Activated naive CD8-positive, alpha-beta T cell treated with anti-CD3 and anti-CD28 coated beads, Interleukin-2, amount 10 ng/mL, durations not matched to agents 7 days and 5 days (primary cell): ENCODE measurements around the gene FLYWCH1. TPM values are rescaled to one million over a fixed set of nuclear protein-coding genes. Genes with fewer than 3 reads are reported as not detected.
"Not testable (repeated sequence)": the region's sequence is repeated elsewhere in the genome, so short reads cannot be mapped to it uniquely, and the experiment has no call there.

Source experiments
- ATAC-seq: fragments of 150-1000 bp; cut with Tn5 transposase; one replicate; pipeline ENCODE4 v1.10.0; 2021; ENCODE audit warnings: low read depth, moderate library complexity
- POLR2A ChIA-PET: fragments of 350-600 bp; sonication (Branson Sonifier 250); formaldehyde crosslinking; loops from one replicate; lab custom pipeline; 2021; ENCODE audit warnings: antibody characterized with exemption; lab: Charles Lee
- DNase-seq: peaks from one replicate; pipeline ENCODE4 v3.0.0; 2021
- H3K27ac Mint-ChIP-seq: one replicate; pipeline ENCODE4 v1.8.0; 2022; ENCODE audit warnings: mild to moderate bottlenecking, mixed read lengths
- H3K27me3 Mint-ChIP-seq: one replicate; pipeline ENCODE4 v1.8.0; 2022; ENCODE audit warnings: mild to moderate bottlenecking, moderate library complexity, mixed read lengths
- H3K36me3 Mint-ChIP-seq: one replicate; pipeline ENCODE4 v1.8.0; 2021; ENCODE audit warnings: mild to moderate bottlenecking, mixed read lengths
- H3K4me1 Mint-ChIP-seq: one replicate; pipeline ENCODE4 v1.8.0; 2021; ENCODE audit warnings: mixed read lengths
- H3K4me3 Mint-ChIP-seq: one replicate; pipeline ENCODE4 v1.8.0; 2022; ENCODE audit warnings: mild to moderate bottlenecking, moderate library complexity, mixed read lengths
- H3K9me3 Mint-ChIP-seq: one replicate; pipeline ENCODE4 v1.8.0; 2021; ENCODE audit warnings: mixed read lengths
- total RNA-seq, 2 experiments: library from RNA; stranded (reverse); gene quantifications; one replicate each; pipeline ENCODE4 v1.2.3, GENCODE V29; 2021

Gene FLYWCH1
- total RNA-seq, 2 experiments from 2014 or later, result 65.5 to 69.7 TPM

- Mint-ChIP-seq H3K4me3 (no peak overlapping the region), H3K27me3 (no peaks in the 10 kb centered on the region), H3K27ac (no peak overlapping the region), H3K4me1 (peaks cover 2% of the 10 kb centered on the region), H3K9me3 (no peaks in the 10 kb centered on the region), H3K36me3 (peaks cover 4% of the 10 kb centered on the region)
- POLR2A ChIA-PET, result no interaction called here
- ATAC-seq, result no peak
- DNase-seq, result no peak
These were observed 24.8 kb downstream of the FLYWCH1 start for GRCh38 chr16:2936436-2937011.

DNA sequence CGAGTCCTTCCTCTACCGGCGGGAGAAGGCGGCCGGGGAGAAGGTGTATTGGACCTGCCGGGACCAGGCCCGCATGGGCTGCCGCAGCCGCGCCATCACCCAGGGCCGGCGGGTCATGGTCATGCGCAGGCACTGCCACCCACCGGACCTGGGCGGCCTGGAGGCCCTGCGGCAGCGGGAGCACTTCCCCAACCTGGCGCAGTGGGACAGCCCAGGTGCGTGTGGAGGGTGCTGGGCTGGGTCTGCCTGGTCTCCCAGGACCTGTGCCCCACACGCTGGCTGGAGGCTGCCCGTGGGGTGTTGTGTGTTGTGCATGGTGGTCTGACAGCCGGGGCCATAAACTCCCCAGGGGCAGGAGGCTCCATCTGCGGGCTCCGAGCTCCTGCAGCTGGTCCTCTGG lies 25.4 kb downstream of the FLYWCH1 start:
- H3K36me3 Mint-ChIP-seq, result peaks cover 4% of the 10 kb centered on the region
- no peak overlapping the region for H3K27ac Mint-ChIP-seq
- no peaks in the 10 kb centered on the region for H3K27me3 Mint-ChIP-seq
- DNase-seq (no peak), ATAC-seq (no peak)
- POLR2A ChIA-PET, result no interaction called here
- H3K9me3 Mint-ChIP-seq, result no peaks in the 10 kb centered on the region
- peaks cover 2% of the 10 kb centered on the region for H3K4me1 Mint-ChIP-seq
- no peak overlapping the region for H3K4me3 Mint-ChIP-seq

- H3K4me3 Mint-ChIP-seq, result no peak overlapping the region
- H3K27me3 Mint-ChIP-seq, result no peaks in the 10 kb centered on the region
- DNase-seq, result no peak
- no peak overlapping the region for H3K27ac Mint-ChIP-seq
- ATAC-seq, result no peak
- H3K9me3 Mint-ChIP-seq, result no peaks in the 10 kb centered on the region
- H3K4me1 Mint-ChIP-seq, result peaks cover 2% of the 10 kb centered on the region
- peaks cover 6% of the 10 kb centered on the region for H3K36me3 Mint-ChIP-seq
- POLR2A ChIA-PET, result no interaction called here
These were observed 26.5 kb downstream of the FLYWCH1 start for GRCh38 chr16:2938206-2938605.

GRCh38 chr16:2939968-2940367 lies 28.2 kb downstream of the FLYWCH1 start:
- no peaks in the 10 kb centered on the region for H3K9me3 Mint-ChIP-seq
- no peak for ATAC-seq
- no peak for DNase-seq
- peaks cover 4% of the 10 kb centered on the region for H3K36me3 Mint-ChIP-seq
- no peak overlapping the region for H3K27ac Mint-ChIP-seq
- POLR2A ChIA-PET, result no interaction called here
- H3K27me3 Mint-ChIP-seq, result no peaks in the 10 kb centered on the region
- peaks cover 2% of the 10 kb centered on the region for H3K4me1 Mint-ChIP-seq
- no peak overlapping the region for H3K4me3 Mint-ChIP-seq

DNA sequence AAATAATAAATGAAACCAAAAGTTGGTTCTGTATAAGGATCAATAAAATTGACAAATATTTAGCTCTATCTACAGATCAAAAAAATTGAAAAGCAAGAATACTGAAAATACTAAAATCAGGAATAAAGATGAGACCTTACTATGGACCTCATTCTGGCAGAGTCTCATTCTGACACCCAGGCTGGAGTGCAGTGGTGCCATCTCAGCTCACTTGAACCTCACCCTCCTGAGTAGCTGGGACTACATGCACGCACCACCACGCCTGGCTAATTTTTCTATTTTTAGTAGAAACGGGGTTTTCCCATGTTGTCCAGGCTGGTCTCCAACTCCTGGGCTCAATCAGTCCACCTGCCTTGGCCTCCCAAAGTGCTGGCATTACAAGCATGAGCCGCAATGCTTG lies 30.3 kb downstream of the FLYWCH1 start:
- Mint-ChIP-seq H3K27ac (no peak overlapping the region), H3K36me3 (peaks cover 7% of the 10 kb centered on the region), H3K4me3 (no peak overlapping the region), H3K27me3 (no peaks in the 10 kb centered on the region), H3K9me3 (no peaks in the 10 kb centered on the region), H3K4me1 (no peaks in the 10 kb centered on the region)
- ATAC-seq (no peak), DNase-seq (no peak)
- POLR2A ChIA-PET, result no interaction called here

DNA sequence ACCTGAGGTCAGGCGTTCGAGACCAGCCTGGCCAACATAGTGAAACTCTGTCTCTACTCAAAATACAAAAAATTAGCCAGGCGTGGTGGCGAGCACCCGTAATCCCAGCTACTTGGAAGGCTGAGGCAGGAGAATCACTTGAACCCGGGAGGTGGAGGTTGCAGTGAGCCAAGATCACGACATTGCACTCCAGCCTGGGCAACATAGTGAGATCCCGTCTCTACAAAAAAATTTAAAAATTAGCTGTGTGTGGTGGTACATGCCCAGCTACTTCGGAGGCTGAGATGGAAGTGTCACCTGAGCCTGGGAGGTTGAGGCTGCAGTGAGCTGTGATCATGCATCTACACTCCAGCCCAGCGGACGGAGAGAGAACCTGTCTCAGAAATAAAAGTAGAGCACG lies 32.0 kb downstream of the FLYWCH1 start:
- H3K27ac Mint-ChIP-seq, H3K36me3 Mint-ChIP-seq, H3K27me3 Mint-ChIP-seq, H3K9me3 Mint-ChIP-seq, POLR2A ChIA-PET, DNase-seq, H3K4me3 Mint-ChIP-seq, H3K4me1 Mint-ChIP-seq, ATAC-seq: not testable (repeated sequence)

DNA sequence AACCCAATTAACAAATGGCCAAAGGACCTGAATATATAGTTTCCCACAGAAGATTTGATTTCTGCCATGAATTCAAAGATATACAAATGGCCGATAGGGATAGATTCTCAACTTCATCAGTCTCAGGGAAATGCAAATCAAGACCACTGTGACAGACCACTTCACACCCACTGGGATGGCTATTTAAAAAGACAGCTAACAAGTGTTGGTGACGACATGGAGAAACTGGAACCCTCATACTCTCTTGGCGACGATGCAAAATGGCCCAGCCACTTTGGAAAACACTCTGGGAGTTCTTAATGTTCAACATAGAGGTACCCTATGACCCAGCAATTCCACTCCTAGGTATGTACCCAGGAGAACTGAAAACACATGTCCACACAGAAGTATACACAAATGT lies 34.9 kb downstream of the FLYWCH1 start:
- POLR2A ChIA-PET, result no interaction called here
- no peak for DNase-seq
- peaks cover 8% of the 10 kb centered on the region for H3K36me3 Mint-ChIP-seq
- H3K27ac Mint-ChIP-seq, result no peak overlapping the region
- no peaks in the 10 kb centered on the region for H3K9me3 Mint-ChIP-seq
- H3K4me1 Mint-ChIP-seq, result peaks cover 2% of the 10 kb centered on the region
- no peak for ATAC-seq
- no peaks in the 10 kb centered on the region for H3K27me3 Mint-ChIP-seq
- no peak overlapping the region for H3K4me3 Mint-ChIP-seq

GRCh38 chr16:2948807-2949704 lies 37.3 kb downstream of the FLYWCH1 start:
- POLR2A ChIA-PET, result interaction anchor here (1.1 kb wide), 1 partner anchor 29 kb away, joined by 3 read pairs; no protein-coding TSS in a partner anchor
- DNase-seq (no peak), ATAC-seq (no peak)
- Mint-ChIP-seq H3K4me1 (peaks cover 2% of the 10 kb centered on the region), H3K4me3 (no peak overlapping the region), H3K27me3 (no peaks in the 10 kb centered on the region), H3K9me3 (no peaks in the 10 kb centered on the region), H3K27ac (no peak overlapping the region), H3K36me3 (peaks cover 6% of the 10 kb centered on the region)

GRCh38 chr16:2949705-2950352 lies 38.1 kb downstream of the FLYWCH1 start:
- DNase-seq (no peak), ATAC-seq (no peak)
- Mint-ChIP-seq H3K4me1 (peaks cover 2% of the 10 kb centered on the region), H3K4me3 (no peak overlapping the region), H3K27ac (no peak overlapping the region), H3K9me3 (no peaks in the 10 kb centered on the region), H3K36me3 (peaks cover 6% of the 10 kb centered on the region), H3K27me3 (no peaks in the 10 kb centered on the region)
- POLR2A ChIA-PET, result no interaction called here

- Mint-ChIP-seq H3K27me3 (no peaks in the 10 kb centered on the region), H3K36me3 (peaks cover 6% of the 10 kb centered on the region), H3K9me3 (no peaks in the 10 kb centered on the region), H3K4me1 (peaks cover 2% of the 10 kb centered on the region), H3K4me3 (no peak overlapping the region), H3K27ac (no peak overlapping the region)
- ATAC-seq, result no peak
- DNase-seq, result no peak
- POLR2A ChIA-PET, result no interaction called here
These were observed 38.6 kb downstream of the FLYWCH1 start for GRCh38 chr16:2950353-2950724.

GRCh38 chr16:2950773-2951172 lies 39.0 kb downstream of the FLYWCH1 start:
- Mint-ChIP-seq H3K27me3 (no peaks in the 10 kb centered on the region), H3K4me3 (no peak overlapping the region), H3K27ac (no peak overlapping the region), H3K36me3 (peaks cover 6% of the 10 kb centered on the region), H3K9me3 (no peaks in the 10 kb centered on the region), H3K4me1 (peaks cover 2% of the 10 kb centered on the region)
- DNase-seq (no peak), ATAC-seq (no peak)
- POLR2A ChIA-PET, result no interaction called here

DNA sequence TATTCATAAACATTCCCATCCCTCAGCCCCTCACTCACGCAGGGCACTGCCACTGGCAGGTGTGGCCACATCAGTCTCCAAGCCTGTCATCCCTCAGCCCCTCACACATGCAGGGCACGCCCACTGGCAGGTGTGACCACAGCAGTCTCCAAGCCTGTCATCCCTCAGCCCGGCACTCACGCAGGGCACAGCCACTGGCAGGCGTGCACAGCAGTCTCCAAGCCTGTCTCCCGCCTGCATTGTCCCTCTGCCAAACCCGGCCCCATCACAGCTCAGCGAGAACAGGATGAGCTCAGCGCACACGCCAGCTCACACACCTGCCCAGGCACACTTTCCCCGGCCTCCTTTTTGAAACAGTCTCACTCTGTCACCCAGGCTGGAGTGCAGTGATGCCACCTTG lies 40.9 kb downstream of the FLYWCH1 start:
- Mint-ChIP-seq H3K9me3 (no peaks in the 10 kb centered on the region), H3K27me3 (peaks cover 4% of the 10 kb centered on the region), H3K4me1 (peaks cover 3% of the 10 kb centered on the region), H3K27ac (no peak overlapping the region), H3K36me3 (peaks cover 2% of the 10 kb centered on the region), H3K4me3 (no peak overlapping the region)
- DNase-seq (no peak), ATAC-seq (no peak)
- POLR2A ChIA-PET, result interaction anchor here (0.7 to 1.3 kb wide), 2 partner anchors 18 to 903 kb away, joined by 3 read pairs; no protein-coding TSS in a partner anchor

- no peak overlapping the region for H3K27ac Mint-ChIP-seq
- H3K27me3 Mint-ChIP-seq, result peaks cover 4% of the 10 kb centered on the region
- H3K9me3 Mint-ChIP-seq, result no peaks in the 10 kb centered on the region
- POLR2A ChIA-PET, result no interaction called here
- DNase-seq (no peak), ATAC-seq (no peak)
- H3K4me1 Mint-ChIP-seq, result peaks cover 1% of the 10 kb centered on the region
- H3K4me3 Mint-ChIP-seq, result no peak overlapping the region
- no peaks in the 10 kb centered on the region for H3K36me3 Mint-ChIP-seq
These were observed 42.2 kb downstream of the FLYWCH1 start for GRCh38 chr16:2953706-2954627.
